Hepatocyte (in vitro differentiated cells): ENCODE measurements around the gene EVL. TPM values are rescaled to one million over a fixed set of nuclear protein-coding genes. Genes with fewer than 3 reads are reported as not detected.

Experiments used
- DNase-seq: peaks from one replicate; pipeline ENCODE4 v3.0.0-alpha.2; 2016; ENCODE audit warnings: low spot score
- H2AFZ ChIP-seq: fragments of 200-600 bp; sonication (generic); 2 replicates; pipeline ENCODE4 v1.6.0; 2016; ENCODE audit warnings: antibody characterized with exemption, mild to moderate bottlenecking
- H3K27ac ChIP-seq: fragments of 200-600 bp; sonication (generic); 2 replicates; pipeline ENCODE4 v1.5.1; 2016; ENCODE audit warnings: mild to moderate bottlenecking
- H3K27me3 ChIP-seq: fragments of 200-600 bp; sonication (generic); 2 replicates; pipeline ENCODE4 v1.6.1; 2016
- H3K36me3 ChIP-seq: fragments of 200-600 bp; sonication (generic); replicated peaks from 2 replicates; pipeline ENCODE4 v1.5.1; 2016; ENCODE audit warnings: low read depth; ENCODE audit not compliant: insufficient read depth
- H3K4me1 ChIP-seq: fragments of 200-600 bp; sonication (generic); 2 replicates; pipeline ENCODE4 v1.5.1; 2016; ENCODE audit warnings: mild to moderate bottlenecking, moderate library complexity; ENCODE audit not compliant: insufficient read depth
- H3K4me2 ChIP-seq: fragments of 200-600 bp; sonication (generic); 2 replicates; pipeline ENCODE4 v1.6.0; 2016
- H3K4me3 ChIP-seq: fragments of 200-600 bp; sonication (generic); 2 replicates; pipeline ENCODE4 v1.5.1; 2016; ENCODE audit warnings: mild to moderate bottlenecking
- H3K79me2 ChIP-seq: fragments of 200-600 bp; sonication (generic); 2 replicates; pipeline ENCODE4 v1.6.0; 2017; ENCODE audit warnings: mild to moderate bottlenecking
- H3K9me2 ChIP-seq: fragments of 200-600 bp; sonication (generic); replicated peaks from 2 replicates; pipeline ENCODE4 v1.6.0; 2017; ENCODE audit warnings: mild to moderate bottlenecking; ENCODE audit not compliant: insufficient read depth
- H3K9me3 ChIP-seq: fragments of 200-600 bp; sonication (generic); 2 replicates; pipeline ENCODE4 v1.5.1; 2016; ENCODE audit warnings: low read depth, mild to moderate bottlenecking
- H4K20me1 ChIP-seq: fragments of 200-600 bp; sonication (generic); 2 replicates; pipeline ENCODE4 v1.6.0; 2016; ENCODE audit warnings: mild to moderate bottlenecking; ENCODE audit not compliant: insufficient read depth, poor library complexity, severe bottlenecking
- EZH2 ChIP-seq: fragments of 200-600 bp; sonication (generic); IDR thresholded peaks from 2 replicates; pipeline ENCODE4 v1.6.1; 2016; ENCODE audit warnings: antibody characterized with exemption, mild to moderate bottlenecking, borderline replicate concordance
- EZH2phosphoT487 ChIP-seq: fragments of 200-600 bp; sonication (generic); IDR thresholded peaks from one replicate; pipeline ENCODE4 v1.6.1; 2018; ENCODE audit warnings: antibody characterized with exemption, mild to moderate bottlenecking, low read depth, moderate library complexity; ENCODE audit not compliant: unreplicated experiment, severe bottlenecking
- WGBS: methylation state at CpG from one replicate; pipeline ENCODE4 v1.1.6; 2016; ENCODE audit warnings: low lambda C conversion rate; ENCODE audit errors: missing lambda C conversion rate; 5-methylcytosine and 5-hydroxymethylcytosine counted together
- polyA plus RNA-seq: library from polyadenylated mRNA; unstranded; fragments of >200 nt; fragmentation: Nextera tagmentation; extraction: Ambion mirVana; gene quantifications from 2 replicates; pipeline ENCODE4 v1.2.1, GENCODE V29; 2016
- total RNA-seq: library from RNA; depleted of rRNA; stranded (reverse); fragments of >200 nt; gene quantifications from 2 replicates; pipeline ENCODE4 v1.2.3, GENCODE V29; 2014
- TF ChIP-seq, protein P1 (sequence below): fragments of 200-600 bp; sonication (generic); IDR thresholded peaks from 2 replicates; pipeline ENCODE4 v1.5.1; 2016; ENCODE audit warnings: antibody characterized with exemption, mild to moderate bottlenecking; ENCODE audit not compliant: poor library complexity

EVL gene
- total and polyA plus RNA-seq, 2 experiments from 2014 or later: 60.5 to 77.2 TPM

DNA sequence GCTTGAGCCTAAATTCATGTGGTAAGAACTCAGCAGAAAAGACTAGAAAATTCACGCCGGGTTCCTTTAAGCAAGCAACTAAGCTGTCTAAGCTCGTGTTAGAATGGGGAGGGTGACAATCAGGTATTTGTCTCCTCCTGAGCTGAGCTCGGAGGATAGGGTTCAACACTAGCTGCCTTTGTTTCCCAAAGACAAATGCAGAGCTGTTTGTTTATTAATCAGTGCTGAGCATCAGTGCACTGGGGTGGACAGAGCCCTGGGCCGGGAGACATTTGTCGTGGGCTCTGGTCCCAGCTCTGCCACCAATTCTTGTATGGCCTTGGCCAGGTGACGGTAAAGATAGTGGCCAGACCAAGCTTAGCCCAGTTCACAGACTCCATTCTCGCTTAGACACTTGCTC lies 50.5 kb downstream of the EVL start:
- no peaks in the 10 kb centered on the region for H3K9me2 ChIP-seq
- H3K27ac ChIP-seq: no peak overlapping the region
- no peaks in the 10 kb centered on the region for H3K9me3 ChIP-seq
- no peaks in the 10 kb centered on the region for H3K79me2 ChIP-seq
- H3K4me3 ChIP-seq: no peak overlapping the region
- TF ChIP-seq, protein P1, sequence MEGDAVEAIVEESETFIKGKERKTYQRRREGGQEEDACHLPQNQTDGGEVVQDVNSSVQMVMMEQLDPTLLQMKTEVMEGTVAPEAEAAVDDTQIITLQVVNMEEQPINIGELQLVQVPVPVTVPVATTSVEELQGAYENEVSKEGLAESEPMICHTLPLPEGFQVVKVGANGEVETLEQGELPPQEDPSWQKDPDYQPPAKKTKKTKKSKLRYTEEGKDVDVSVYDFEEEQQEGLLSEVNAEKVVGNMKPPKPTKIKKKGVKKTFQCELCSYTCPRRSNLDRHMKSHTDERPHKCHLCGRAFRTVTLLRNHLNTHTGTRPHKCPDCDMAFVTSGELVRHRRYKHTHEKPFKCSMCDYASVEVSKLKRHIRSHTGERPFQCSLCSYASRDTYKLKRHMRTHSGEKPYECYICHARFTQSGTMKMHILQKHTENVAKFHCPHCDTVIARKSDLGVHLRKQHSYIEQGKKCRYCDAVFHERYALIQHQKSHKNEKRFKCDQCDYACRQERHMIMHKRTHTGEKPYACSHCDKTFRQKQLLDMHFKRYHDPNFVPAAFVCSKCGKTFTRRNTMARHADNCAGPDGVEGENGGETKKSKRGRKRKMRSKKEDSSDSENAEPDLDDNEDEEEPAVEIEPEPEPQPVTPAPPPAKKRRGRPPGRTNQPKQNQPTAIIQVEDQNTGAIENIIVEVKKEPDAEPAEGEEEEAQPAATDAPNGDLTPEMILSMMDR: no peak
- TF ChIP-seq EZH2phosphoT487 (no peak), EZH2 (no peak)
- no peak for DNase-seq
- H3K27me3 ChIP-seq: no peaks in the 10 kb centered on the region
- H3K4me1 ChIP-seq: peaks cover 11% of the 10 kb centered on the region
- H3K4me2 ChIP-seq: no peak overlapping the region
- H4K20me1 ChIP-seq: no peaks in the 10 kb centered on the region
- 95% methylated on average over 8 of the region's 8 CpGs for WGBS
- no peaks in the 10 kb centered on the region for H3K36me3 ChIP-seq
- no peak overlapping the region for H2AFZ ChIP-seq

DNA sequence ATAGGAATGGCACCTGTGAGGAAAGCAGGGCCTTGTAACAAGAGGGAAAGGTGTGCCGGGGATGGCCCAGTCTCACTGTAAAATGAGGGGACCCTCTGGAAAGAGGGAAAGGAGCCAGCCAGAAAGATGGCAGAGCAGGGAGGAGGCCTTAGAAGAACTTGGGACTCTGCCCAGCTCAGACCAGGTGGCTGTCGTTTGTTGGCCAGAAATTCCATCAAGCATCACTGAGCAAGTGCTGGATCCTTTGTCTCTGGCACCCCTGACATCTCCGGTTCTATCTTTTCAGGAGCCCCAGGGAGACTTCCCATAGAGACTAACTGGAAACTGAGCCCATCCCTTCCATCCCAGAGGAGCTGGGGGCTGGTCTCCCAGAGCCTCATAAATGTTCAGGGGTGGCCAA lies 50.9 kb downstream of the EVL start:
- no peaks in the 10 kb centered on the region for H3K79me2 ChIP-seq
- 88% methylated on average over 3 of the region's 3 CpGs for WGBS
- H3K4me2 ChIP-seq: no peak overlapping the region
- H3K4me3 ChIP-seq: no peak overlapping the region
- TF ChIP-seq EZH2: no peak
- TF ChIP-seq EZH2phosphoT487: no peak
- TF ChIP-seq, protein P1: no peak
- no peaks in the 10 kb centered on the region for H3K9me2 ChIP-seq
- peaks cover 11% of the 10 kb centered on the region for H3K4me1 ChIP-seq
- no peaks in the 10 kb centered on the region for H4K20me1 ChIP-seq
- no peaks in the 10 kb centered on the region for H3K36me3 ChIP-seq
- DNase-seq: no peak
- no peaks in the 10 kb centered on the region for H3K9me3 ChIP-seq
- no peak overlapping the region for H2AFZ ChIP-seq
- no peaks in the 10 kb centered on the region for H3K27me3 ChIP-seq
- no peak overlapping the region for H3K27ac ChIP-seq

DNA sequence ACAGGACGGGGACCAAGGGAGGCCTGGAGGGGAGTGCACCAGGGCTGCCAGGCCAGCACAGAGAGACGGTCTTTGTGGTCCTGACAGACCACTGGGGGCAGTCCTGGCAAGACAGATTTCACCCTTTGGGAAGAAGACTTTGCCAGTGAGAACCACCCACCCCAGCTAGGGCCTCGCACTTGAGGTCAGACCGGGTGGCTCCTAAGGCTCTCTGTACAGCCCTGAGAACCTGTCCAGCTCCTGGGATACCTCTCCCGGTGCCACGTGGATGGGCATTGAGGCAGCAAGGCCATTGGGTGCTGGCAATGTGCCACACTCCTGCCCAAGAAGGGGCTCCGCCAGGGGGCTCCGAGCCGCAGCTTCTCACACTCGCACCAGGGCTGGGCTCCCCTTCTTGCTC lies 51.8 kb downstream of the EVL start:
- no peaks in the 10 kb centered on the region for H3K36me3 ChIP-seq
- H3K79me2 ChIP-seq: no peaks in the 10 kb centered on the region
- H3K4me2 ChIP-seq: no peak overlapping the region
- peaks cover 6% of the 10 kb centered on the region for H3K4me1 ChIP-seq
- no peaks in the 10 kb centered on the region for H4K20me1 ChIP-seq
- WGBS: 96% methylated on average over 10 of the region's 10 CpGs
- no peak overlapping the region for H2AFZ ChIP-seq
- DNase-seq: no peak
- TF ChIP-seq, protein P1: no peak
- TF ChIP-seq EZH2 (no peak), EZH2phosphoT487 (no peak)
- H3K27ac ChIP-seq: no peak overlapping the region
- H3K9me3 ChIP-seq: no peaks in the 10 kb centered on the region
- H3K4me3 ChIP-seq: no peak overlapping the region
- H3K27me3 ChIP-seq: no peaks in the 10 kb centered on the region
- no peaks in the 10 kb centered on the region for H3K9me2 ChIP-seq
